DOHH2 (cell line): ENCODE results near the gene ASB6.

Source experiments
- CTCF ChIP-seq: fragments of 200-600 bp; sonication (generic); IDR thresholded peaks from one replicate; pipeline ENCODE4 v1.5.1; 2014; ENCODE audit warnings: antibody characterized with exemption, mild to moderate bottlenecking, low read depth, low read length; ENCODE audit not compliant: poor library complexity, severe bottlenecking
- EZH2phosphoT487 ChIP-seq: fragments of 200-600 bp; sonication (generic); IDR thresholded peaks from 2 replicates; pipeline ENCODE4 v1.6.1; 2017; ENCODE audit warnings: borderline replicate concordance, mild to moderate bottlenecking, antibody characterized with exemption, low read length, moderate library complexity, mixed read lengths

GRCh38 chr9:129633207-129633606 lies 8.7 kb downstream of the ASB6 start:
- no peak for TF ChIP-seq CTCF
- TF ChIP-seq EZH2phosphoT487 = no peak
